NOMO-1 treated with DMSO at 0.1 percent for 48 hours (cell line): Measurements from ENCODE around the gene FRMPD1.

Experiments used
- DNase-seq: peaks from one replicate; lab custom pipeline; 2025; ENCODE audit not compliant: unreplicated experiment; lab: John Stamatoyannopoulos, UW

The FRMPD1 gene

GRCh38 chr9:37769306-37769705 lies 118.6 kb downstream of the FRMPD1 start:
- no peak for DNase-seq

GRCh38 chr9:37769995-37770394 lies 119.2 kb downstream of the FRMPD1 start:
- DNase-seq = no peak

- DNase-seq = no peak
Measured at GRCh38 chr9:37775216-37775919, 124.6 kb downstream of the FRMPD1 start.

- DNase-seq = no peak
Measured at GRCh38 chr9:37776328-37776727, 125.6 kb downstream of the FRMPD1 start.

- DNase-seq = no peak
Measured at GRCh38 chr9:37778534-37778933, 127.8 kb downstream of the FRMPD1 start.

GRCh38 chr9:37784291-37784615 lies 133.5 kb downstream of the FRMPD1 start:
- DNase-seq = no peak

- DNase-seq = peak; percentile 76
Measured at GRCh38 chr9:37784616-37785483, 134.1 kb downstream of the FRMPD1 start, which contains the start of gene EXOSC3. TSS of gene EXOSC3 (minus strand) at chr9:37785064. CDS start at chr9:37785044, 20 bp downstream.

- DNase-seq = no peak
Measured at GRCh38 chr9:37787059-37787458, 136.3 kb downstream of the FRMPD1 start.

- DNase-seq = peak; percentile 50
Measured at GRCh38 chr9:37788332-37788731, 137.6 kb downstream of the FRMPD1 start.

GRCh38 chr9:37790096-37790495 lies 139.3 kb downstream of the FRMPD1 start:
- no peak for DNase-seq

- no peak for DNase-seq
Measured at GRCh38 chr9:37792122-37792521, 141.4 kb downstream of the FRMPD1 start.

GRCh38 chr9:37796232-37796631 lies 145.5 kb downstream of the FRMPD1 start:
- DNase-seq = no peak
